Measurements from ENCODE around the gene DAB1.

DAB1 gene

DNA sequence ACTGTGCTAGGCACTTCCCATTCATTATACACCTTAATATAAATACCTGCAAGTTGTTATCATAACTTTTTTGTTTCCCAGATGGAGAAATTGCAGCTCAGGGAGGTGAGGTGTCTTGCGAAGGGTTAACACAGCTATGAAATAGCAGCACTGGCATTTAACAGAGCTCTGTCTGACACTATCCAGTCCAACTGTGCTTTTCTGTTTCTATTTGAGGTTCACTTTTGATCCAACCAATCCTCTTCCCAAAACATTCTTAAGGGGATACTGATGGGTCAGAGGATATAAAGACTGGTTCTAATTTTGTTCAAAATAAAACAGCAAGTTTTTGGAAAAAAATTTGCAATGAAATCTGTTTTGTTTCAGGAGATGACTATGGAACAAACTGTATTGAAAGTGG, 411.5 kb downstream of the DAB1 start:
- no peak for DNase-seq (ENCODE audit: low spot score)
- in situ Hi-C loops (cut with MboI; ENCODE audit: low pct_unique_long_range_greater_than_20kb, low sequenced_read_pairs, unreplicated experiment) = no loop called here
- TF ChIP-seq, protein P1, sequence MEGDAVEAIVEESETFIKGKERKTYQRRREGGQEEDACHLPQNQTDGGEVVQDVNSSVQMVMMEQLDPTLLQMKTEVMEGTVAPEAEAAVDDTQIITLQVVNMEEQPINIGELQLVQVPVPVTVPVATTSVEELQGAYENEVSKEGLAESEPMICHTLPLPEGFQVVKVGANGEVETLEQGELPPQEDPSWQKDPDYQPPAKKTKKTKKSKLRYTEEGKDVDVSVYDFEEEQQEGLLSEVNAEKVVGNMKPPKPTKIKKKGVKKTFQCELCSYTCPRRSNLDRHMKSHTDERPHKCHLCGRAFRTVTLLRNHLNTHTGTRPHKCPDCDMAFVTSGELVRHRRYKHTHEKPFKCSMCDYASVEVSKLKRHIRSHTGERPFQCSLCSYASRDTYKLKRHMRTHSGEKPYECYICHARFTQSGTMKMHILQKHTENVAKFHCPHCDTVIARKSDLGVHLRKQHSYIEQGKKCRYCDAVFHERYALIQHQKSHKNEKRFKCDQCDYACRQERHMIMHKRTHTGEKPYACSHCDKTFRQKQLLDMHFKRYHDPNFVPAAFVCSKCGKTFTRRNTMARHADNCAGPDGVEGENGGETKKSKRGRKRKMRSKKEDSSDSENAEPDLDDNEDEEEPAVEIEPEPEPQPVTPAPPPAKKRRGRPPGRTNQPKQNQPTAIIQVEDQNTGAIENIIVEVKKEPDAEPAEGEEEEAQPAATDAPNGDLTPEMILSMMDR (IDR thresholded peaks at IDR 0.05; ENCODE audit: extremely low read depth, insufficient read depth, missing control alignments) = no peak

DNA sequence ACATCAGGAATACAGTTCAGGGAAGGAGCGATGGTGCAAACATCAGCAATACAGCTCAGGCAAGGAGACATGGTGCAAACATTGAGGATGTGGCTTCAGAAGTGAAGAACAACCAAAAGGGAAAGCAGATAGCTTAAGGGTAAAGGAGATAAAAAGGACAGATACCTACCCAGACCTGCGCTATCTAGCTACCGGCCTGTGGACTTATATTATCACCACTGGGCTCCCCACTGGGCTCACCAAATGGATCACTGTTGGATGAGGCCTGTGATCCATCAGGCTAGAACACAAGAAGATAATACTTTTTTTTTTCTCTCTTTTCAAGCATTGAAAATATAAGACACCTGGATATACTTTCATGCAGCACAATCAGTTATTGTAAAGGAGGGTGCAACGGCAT, 413.3 kb downstream of the DAB1 start:
- TF ChIP-seq, protein P1 (IDR thresholded peaks at IDR 0.05; ENCODE audit: extremely low read depth, insufficient read depth, missing control alignments) = no peak
- DNase-seq (ENCODE audit: low spot score) = no peak
- in situ Hi-C loops (cut with MboI; ENCODE audit: low pct_unique_long_range_greater_than_20kb, low sequenced_read_pairs, unreplicated experiment) = no loop called here

DNA sequence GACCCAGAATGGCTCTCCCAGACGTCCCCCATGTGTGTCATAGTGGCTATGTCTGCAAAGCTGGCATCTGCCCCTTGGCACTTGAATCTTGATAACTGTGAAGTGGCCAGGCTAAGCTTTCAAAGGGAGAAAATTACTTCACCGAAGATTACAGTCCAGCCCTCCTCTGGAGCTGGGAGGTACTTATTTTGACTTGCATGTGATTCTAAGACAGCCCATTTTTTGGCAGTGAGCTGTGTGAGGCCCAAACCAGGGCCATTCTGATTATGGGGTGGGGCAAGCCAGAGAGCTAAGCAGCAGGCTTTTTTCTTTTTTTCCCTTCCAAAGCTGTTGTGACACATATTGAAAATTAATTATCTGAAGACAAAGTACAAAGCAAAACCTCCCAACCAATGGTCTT, 415.9 kb downstream of the DAB1 start:
- in situ Hi-C loops (cut with MboI; ENCODE audit: low pct_unique_long_range_greater_than_20kb, low sequenced_read_pairs, unreplicated experiment) = no loop called here
- DNase-seq (ENCODE audit: low spot score) = no peak
- TF ChIP-seq, protein P1 (IDR thresholded peaks at IDR 0.05; ENCODE audit: extremely low read depth, insufficient read depth, missing control alignments) = no peak

DNA sequence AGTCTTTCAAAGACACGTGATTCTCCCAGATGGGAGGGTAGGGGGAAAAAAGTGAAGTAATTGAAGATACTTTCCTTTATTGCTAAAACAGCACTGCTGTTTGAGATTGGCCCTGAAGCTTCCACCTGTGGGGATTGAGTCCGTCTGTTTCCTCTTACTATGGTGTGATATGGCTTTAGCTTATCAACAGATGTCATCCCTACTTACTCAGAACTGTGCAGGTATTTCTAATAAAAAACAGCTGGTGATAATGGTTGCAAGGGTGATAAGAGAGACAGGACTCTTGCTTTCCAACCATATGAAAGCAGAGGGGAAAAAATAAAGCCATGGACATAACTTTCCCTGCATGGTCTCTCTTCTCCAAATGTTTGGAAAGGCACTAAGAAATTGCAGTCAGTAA, 416.4 kb downstream of the DAB1 start:
- TF ChIP-seq, protein P1 (IDR thresholded peaks at IDR 0.05; ENCODE audit: extremely low read depth, insufficient read depth, missing control alignments) = no peak
- no peak for DNase-seq (ENCODE audit: low spot score)
- in situ Hi-C loops (cut with MboI; ENCODE audit: low pct_unique_long_range_greater_than_20kb, low sequenced_read_pairs, unreplicated experiment) = no loop called here

DNA sequence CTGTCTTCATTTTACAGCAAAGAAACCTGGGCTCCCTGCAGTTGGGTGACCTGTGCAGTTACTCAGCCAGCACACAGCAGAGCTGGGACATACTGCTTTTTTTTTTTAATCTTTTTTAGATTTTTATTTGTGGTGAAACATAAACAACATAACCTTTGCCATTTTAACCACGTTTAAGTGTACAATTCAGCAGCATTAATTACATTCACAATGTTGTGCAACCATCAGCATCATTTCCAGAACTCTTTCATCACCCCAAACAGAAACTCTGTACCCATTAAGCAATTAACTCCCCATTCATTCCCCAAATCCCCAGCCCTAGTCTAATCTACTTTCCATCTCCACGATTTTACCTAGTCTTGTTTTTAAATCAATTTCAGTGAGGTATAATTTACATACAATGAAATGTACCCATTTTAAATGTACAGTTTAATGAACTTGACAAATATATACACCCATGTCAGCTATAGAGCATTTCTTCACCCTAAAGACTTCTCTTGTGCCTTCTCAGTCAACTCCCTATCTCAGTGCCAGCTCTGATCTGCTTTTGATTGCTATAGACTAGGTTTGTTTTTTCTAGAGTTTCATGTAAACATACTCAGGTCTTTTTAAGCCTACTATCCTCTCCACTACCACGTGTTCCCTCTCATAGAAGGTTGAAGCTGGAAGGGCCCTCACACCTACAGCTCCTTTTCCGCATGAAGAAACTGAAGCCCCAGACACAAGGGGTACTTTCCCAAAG, 420.3 kb downstream of the DAB1 start:
- in situ Hi-C loops (cut with MboI; ENCODE audit: low pct_unique_long_range_greater_than_20kb, low sequenced_read_pairs, unreplicated experiment) = no loop called here
- TF ChIP-seq, protein P1 (IDR thresholded peaks at IDR 0.05; ENCODE audit: extremely low read depth, insufficient read depth, missing control alignments) = no peak
- no peak for DNase-seq (ENCODE audit: low spot score)

DNA sequence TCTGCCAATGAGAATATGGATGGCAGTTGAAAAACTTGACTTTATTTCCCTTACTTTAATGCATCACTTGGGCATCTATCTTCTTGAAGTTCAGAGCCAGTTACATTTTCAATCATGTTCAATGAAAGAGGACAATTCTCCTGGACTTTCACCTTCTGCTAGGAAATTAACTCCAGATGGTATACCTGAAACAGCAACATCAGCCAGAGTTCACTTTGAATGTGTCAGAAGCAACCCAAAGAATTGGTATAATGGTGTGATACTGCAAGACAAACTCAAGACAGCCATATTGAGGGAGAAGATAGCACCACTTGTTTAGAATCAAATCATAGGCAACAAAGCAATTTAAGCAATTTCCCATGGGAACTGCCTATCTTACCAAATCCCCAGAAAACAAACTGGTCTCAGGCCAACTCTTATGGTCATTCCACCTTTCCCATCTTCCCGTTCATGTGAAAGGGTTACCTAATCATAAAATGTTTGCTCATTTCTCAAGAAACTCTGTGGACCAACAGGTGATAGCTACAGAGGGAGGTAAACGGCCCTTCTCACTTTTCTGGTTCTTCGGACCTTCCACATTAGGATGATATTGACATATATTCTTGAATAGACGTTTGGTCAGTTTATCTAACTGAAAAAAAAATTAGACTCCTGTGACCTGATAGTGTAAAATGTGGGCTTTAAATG, 428.3 kb downstream of the DAB1 start:
- TF ChIP-seq, protein P1 (IDR thresholded peaks at IDR 0.05; ENCODE audit: extremely low read depth, insufficient read depth, missing control alignments) = no peak
- in situ Hi-C loops (cut with MboI; ENCODE audit: low pct_unique_long_range_greater_than_20kb, low sequenced_read_pairs, unreplicated experiment) = no loop called here
- DNase-seq (ENCODE audit: low spot score) = no peak

All from GM13977 (cell line).